ENCODE results near the gene CNOT4. TPM values are rescaled to one million over a fixed set of nuclear protein-coding genes. Genes with fewer than 3 reads are reported as not detected.

The CNOT4 gene
- total RNA-seq, 1 donor from 2014 or later, result 32.1 TPM

DNA sequence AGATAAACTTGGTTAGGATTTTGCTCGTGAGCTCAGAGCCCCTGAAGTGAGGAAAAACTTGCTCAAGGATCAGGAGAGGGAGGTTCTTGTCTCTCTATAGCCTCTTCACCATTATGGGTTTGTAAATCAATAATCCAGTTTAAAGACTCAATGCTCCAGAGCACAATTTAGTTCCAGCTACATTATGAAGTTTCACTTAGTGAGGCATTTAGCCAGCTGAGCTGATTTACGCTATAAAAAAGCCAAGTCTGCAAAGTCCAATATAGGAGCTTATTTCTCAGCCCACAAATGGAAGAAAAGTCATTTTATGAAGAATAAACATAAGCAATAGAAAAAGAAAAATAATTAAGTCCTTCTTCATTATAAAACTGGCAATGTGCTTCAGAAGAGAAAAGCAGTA, 145.7 kb downstream of the CNOT4 start:
- TF ChIP-seq CTCF (conservative IDR thresholded peaks at IDR 0.05), result no peak
- Mint-ChIP-seq H3K4me1 (ENCODE audit: unreplicated experiment) (peaks cover 8% of the 10 kb centered on the region), H3K4me3 (no peak overlapping the region), H3K27me3 (no peaks in the 10 kb centered on the region), H3K36me3 (peaks cover 16% of the 10 kb centered on the region), H3K27ac (no peak overlapping the region), H3K9me3 (no peaks in the 10 kb centered on the region)
- DNase-seq (ENCODE audit: extremely low spot score, unreplicated experiment), result no peak

GRCh38 chr7:135362871-135363270, 147.0 kb downstream of the CNOT4 start:
- Mint-ChIP-seq H3K27ac (no peak overlapping the region), H3K9me3 (no peaks in the 10 kb centered on the region), H3K27me3 (no peaks in the 10 kb centered on the region), H3K4me3 (no peak overlapping the region), H3K36me3 (peaks cover 16% of the 10 kb centered on the region), H3K4me1 (ENCODE audit: unreplicated experiment) (peaks cover 8% of the 10 kb centered on the region)
- no peak for DNase-seq (ENCODE audit: extremely low spot score, unreplicated experiment)
- TF ChIP-seq CTCF (conservative IDR thresholded peaks at IDR 0.05), result peak; percentile 27

- no peak overlapping the region for H3K4me3 Mint-ChIP-seq
- peaks cover 16% of the 10 kb centered on the region for H3K36me3 Mint-ChIP-seq
- no peaks in the 10 kb centered on the region for H3K27me3 Mint-ChIP-seq
- TF ChIP-seq CTCF (conservative IDR thresholded peaks at IDR 0.05), result no peak
- no peak for DNase-seq (ENCODE audit: extremely low spot score, unreplicated experiment)
- peaks cover 6% of the 10 kb centered on the region for H3K4me1 Mint-ChIP-seq (ENCODE audit: unreplicated experiment)
- no peaks in the 10 kb centered on the region for H3K9me3 Mint-ChIP-seq
- no peak overlapping the region for H3K27ac Mint-ChIP-seq
Measured at GRCh38 chr7:135361788-135362187, 148.1 kb downstream of the CNOT4 start.

DNA sequence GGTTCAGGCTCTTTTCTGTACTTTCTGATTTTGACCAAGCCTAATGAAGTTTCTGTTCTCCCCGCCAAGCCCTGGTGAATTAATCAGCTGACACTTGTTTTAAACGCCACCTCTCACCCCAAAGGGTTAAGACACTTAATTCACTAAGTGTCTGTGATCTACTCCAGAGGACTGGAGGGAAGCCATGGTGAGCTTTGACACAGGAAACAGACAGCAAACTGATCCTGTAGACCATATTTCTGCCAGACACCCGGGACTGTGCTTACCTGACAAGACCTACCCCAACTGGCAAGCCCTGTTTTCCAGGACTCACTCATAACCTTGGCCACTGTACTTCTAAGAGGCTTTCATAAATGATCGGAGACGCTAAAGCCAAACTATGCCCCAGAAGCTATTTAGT, 150.3 kb downstream of the CNOT4 start:
- Mint-ChIP-seq H3K4me1 (ENCODE audit: unreplicated experiment) (no peaks in the 10 kb centered on the region), H3K27ac (no peak overlapping the region), H3K36me3 (peaks cover 16% of the 10 kb centered on the region), H3K9me3 (no peaks in the 10 kb centered on the region), H3K4me3 (no peak overlapping the region), H3K27me3 (peaks cover 3% of the 10 kb centered on the region)
- no peak for DNase-seq (ENCODE audit: extremely low spot score, unreplicated experiment)
- TF ChIP-seq CTCF (conservative IDR thresholded peaks at IDR 0.05), result no peak

- Mint-ChIP-seq H3K4me3 (no peak overlapping the region), H3K27me3 (peaks cover 9% of the 10 kb centered on the region), H3K36me3 (no peaks in the 10 kb centered on the region), H3K27ac (no peak overlapping the region), H3K9me3 (no peaks in the 10 kb centered on the region), H3K4me1 (ENCODE audit: unreplicated experiment) (no peaks in the 10 kb centered on the region)
- no peak for DNase-seq (ENCODE audit: extremely low spot score, unreplicated experiment)
- no peak for TF ChIP-seq CTCF (conservative IDR thresholded peaks at IDR 0.05)
Measured at GRCh38 chr7:135355377-135356048, 154.4 kb downstream of the CNOT4 start.

All from type B pancreatic cell (in vitro differentiated cells).